ENCODE data around the gene SKA1. TPM values are rescaled to one million over a fixed set of nuclear protein-coding genes. Genes with fewer than 3 reads are reported as not detected.

SKA1 gene, protein sequence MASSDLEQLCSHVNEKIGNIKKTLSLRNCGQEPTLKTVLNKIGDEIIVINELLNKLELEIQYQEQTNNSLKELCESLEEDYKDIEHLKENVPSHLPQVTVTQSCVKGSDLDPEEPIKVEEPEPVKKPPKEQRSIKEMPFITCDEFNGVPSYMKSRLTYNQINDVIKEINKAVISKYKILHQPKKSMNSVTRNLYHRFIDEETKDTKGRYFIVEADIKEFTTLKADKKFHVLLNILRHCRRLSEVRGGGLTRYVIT
- 8.0 and 12.7 TPM in 2 replicates for total RNA-seq

DNA sequence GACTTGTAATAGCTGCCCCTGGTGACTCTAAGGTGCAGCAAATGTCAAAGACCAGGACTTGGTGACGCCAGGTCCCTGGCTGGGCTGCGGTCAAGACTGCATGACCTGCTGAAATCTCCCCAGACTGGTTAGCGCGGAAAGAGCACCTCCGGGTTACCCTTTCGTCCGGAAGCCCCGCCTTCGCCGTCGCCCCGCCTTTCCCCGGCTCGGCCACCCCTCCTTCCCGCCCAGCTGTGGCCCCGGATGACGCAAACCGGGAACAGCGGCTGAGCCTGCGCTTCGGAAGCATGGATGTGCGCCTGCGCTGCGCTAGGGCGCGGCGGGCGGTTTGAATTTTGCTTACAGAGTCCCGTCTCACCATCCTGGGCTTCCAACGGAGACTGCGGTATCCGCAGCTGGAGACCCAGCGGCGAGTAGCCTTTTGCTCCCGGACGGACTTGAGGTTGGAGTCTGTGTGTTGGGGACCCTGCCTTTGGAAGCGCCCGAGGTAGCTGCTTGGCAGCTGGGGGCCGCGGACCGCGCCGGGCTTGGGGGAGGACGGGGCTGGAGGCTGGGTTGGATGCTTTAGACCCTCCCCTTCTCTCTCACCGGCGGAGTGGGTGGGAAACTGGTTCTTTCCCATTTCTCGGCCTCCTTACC lies at the start of gene SKA1:
TSS of gene SKA1 (plus strand) at position 294 of the 639 bp plus-strand sequence. CDS start 785 bp downstream, outside the sequence.

Other genes starting within 250 kb of the SKA1 start
- gene MYO5B, start 179.9 kb upstream of the SKA1 start, total RNA-seq, result 0.06 and 0.13 TPM in 2 replicates
- gene CFAP53, start 108.6 kb upstream of the SKA1 start, total RNA-seq, result 0.37 and 0.53 TPM in 2 replicates
- 49.9 and 51.2 TPM in 2 replicates for gene MBD1, start 93.5 kb upstream of the SKA1 start, total RNA-seq
- 31.4 and 34.5 TPM in 2 replicates for gene CXXC1, start 87.4 kb upstream of the SKA1 start, total RNA-seq
- gene MAPK4, start 185.0 kb downstream of the SKA1 start, total RNA-seq, result under 0.01 TPM in 2 replicates